Suprapubic skin (tissue), 3 donors: ENCODE results near the gene TOR1B.

Source experiments
- POLR2AphosphoS5 ChIP-seq, 3 donors: sonication (generic); formaldehyde crosslinking; IDR thresholded peaks; one replicate each; pipeline ENCODE4 v1.6.1; 2017; ENCODE audit warnings: antibody characterized with exemption in 3 of 3
- TF ChIP-seq, protein P1 (sequence below), 2 donors: fragments of 200-600 bp in 1 of 2; fragments of 450-650 bp in 1 of 2; sonication (generic) in 1 of 2; IDR thresholded peaks; one replicate each; pipeline ENCODE4 v1.5.1; 2016 to 2019; ENCODE audit warnings: antibody characterized with exemption in 2 of 2, mild to moderate bottlenecking in 1 of 2, moderate library complexity in 1 of 2

DNA sequence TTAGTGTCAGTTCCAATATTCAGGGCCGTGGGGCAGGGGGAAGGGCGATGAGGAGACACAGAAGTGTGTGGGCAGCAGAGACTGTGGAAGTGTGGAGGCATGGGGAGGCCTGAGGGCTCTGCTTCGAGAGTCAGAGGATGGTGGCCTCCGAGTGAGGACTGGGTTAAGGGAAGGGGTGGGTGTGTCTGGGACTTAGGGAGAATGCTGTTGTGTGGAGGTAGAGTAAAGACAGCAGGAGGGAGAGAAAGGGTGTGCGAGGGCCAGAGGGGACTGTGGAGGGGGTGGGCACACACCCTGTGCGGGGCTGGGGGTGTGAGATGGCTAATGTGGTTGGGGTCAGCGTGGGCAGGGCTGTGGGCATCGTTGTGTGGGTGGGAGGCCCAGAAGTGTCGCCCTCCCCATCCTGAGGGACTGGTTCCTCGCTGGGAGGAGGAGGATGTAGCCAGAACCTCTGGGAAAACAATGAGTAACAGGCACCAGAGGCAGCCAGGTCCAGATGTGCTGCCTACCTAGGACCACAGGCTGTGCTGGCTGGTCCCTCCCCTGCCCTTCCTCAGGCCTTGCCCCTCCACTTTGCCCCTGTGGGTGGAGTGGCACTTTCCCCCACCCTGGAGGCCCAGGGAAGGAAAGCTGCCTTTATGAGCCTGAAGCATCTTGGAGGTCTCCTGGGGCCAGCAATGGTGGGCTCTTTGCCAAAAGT, 36.5 kb downstream of the TOR1B start:
- TF ChIP-seq, protein P1, sequence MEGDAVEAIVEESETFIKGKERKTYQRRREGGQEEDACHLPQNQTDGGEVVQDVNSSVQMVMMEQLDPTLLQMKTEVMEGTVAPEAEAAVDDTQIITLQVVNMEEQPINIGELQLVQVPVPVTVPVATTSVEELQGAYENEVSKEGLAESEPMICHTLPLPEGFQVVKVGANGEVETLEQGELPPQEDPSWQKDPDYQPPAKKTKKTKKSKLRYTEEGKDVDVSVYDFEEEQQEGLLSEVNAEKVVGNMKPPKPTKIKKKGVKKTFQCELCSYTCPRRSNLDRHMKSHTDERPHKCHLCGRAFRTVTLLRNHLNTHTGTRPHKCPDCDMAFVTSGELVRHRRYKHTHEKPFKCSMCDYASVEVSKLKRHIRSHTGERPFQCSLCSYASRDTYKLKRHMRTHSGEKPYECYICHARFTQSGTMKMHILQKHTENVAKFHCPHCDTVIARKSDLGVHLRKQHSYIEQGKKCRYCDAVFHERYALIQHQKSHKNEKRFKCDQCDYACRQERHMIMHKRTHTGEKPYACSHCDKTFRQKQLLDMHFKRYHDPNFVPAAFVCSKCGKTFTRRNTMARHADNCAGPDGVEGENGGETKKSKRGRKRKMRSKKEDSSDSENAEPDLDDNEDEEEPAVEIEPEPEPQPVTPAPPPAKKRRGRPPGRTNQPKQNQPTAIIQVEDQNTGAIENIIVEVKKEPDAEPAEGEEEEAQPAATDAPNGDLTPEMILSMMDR (IDR thresholded peaks at IDR 0.05) = no peak
- TF ChIP-seq POLR2AphosphoS5 (IDR thresholded peaks at IDR 0.05) = no peak
